Panc1 (cell line): ENCODE results near the gene RBBP4.

Experiments used
- CTCF ChIP-seq: fragments of 450-650 bp; IDR thresholded peaks from 2 replicates; pipeline ENCODE4 v1.5.1; 2017; ENCODE audit warnings: mild to moderate bottlenecking
- POLR2AphosphoS5 ChIP-seq: IDR thresholded peaks from 2 replicates; pipeline ENCODE4 v1.6.1; 2012; ENCODE audit warnings: mild to moderate bottlenecking, low read depth, low read length, moderate library complexity
- REST ChIP-seq, 2 experiments: IDR thresholded peaks; 2 replicates each; pipeline ENCODE4 v1.6.1; 2011 to 2012; ENCODE audit warnings: low read depth in 2 of 2, control low read depth in 1 of 2, low read length in 1 of 2, mild to moderate bottlenecking in 1 of 2, moderate library complexity in 1 of 2; ENCODE audit not compliant: insufficient read depth in 1 of 2
- SIN3A ChIP-seq: IDR thresholded peaks from 2 replicates; pipeline ENCODE4 v1.6.1; 2012; ENCODE audit warnings: low read depth, mild to moderate bottlenecking, low read length, moderate library complexity, borderline replicate concordance; ENCODE audit not compliant: insufficient read depth

GRCh38 chr1:32728413-32729077 lies 77.5 kb downstream of the RBBP4 start:
- TF ChIP-seq REST (IDR thresholded peaks at IDR 0.05; ENCODE audit: insufficient read depth in 1 of 2, low read depth in 2 of 2, low read length in 1 of 2) = no peak
- TF ChIP-seq POLR2AphosphoS5 = no peak
- no peak for TF ChIP-seq CTCF
- no peak for TF ChIP-seq SIN3A
